Measurements from ENCODE around the gene PXK. TPM values are rescaled to one million over a fixed set of nuclear protein-coding genes. Genes with fewer than 3 reads are reported as not detected.
A peak's percentile ranks its signal among the peaks of the same experiment; 100 is the strongest.

PXK gene
- total and polyA plus RNA-seq, 8 donors: 8.3 to 54.0 (median 31.1) TPM

- peak in 1 of 2 donors; percentile 65 for DNase-seq
- H3K4me1 ChIP-seq: peaks cover 11 to 38% (median 24%) of the 10 kb centered on the region in 4 donors
- TF ChIP-seq POLR2A (IDR thresholded peaks at IDR 0.05) (no peak), POLR2AphosphoS5 (IDR thresholded peaks at IDR 0.05) (no peak), EP300 (IDR thresholded peaks at IDR 0.05) (no peak)
- TF ChIP-seq, protein P1, sequence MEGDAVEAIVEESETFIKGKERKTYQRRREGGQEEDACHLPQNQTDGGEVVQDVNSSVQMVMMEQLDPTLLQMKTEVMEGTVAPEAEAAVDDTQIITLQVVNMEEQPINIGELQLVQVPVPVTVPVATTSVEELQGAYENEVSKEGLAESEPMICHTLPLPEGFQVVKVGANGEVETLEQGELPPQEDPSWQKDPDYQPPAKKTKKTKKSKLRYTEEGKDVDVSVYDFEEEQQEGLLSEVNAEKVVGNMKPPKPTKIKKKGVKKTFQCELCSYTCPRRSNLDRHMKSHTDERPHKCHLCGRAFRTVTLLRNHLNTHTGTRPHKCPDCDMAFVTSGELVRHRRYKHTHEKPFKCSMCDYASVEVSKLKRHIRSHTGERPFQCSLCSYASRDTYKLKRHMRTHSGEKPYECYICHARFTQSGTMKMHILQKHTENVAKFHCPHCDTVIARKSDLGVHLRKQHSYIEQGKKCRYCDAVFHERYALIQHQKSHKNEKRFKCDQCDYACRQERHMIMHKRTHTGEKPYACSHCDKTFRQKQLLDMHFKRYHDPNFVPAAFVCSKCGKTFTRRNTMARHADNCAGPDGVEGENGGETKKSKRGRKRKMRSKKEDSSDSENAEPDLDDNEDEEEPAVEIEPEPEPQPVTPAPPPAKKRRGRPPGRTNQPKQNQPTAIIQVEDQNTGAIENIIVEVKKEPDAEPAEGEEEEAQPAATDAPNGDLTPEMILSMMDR (IDR thresholded peaks at IDR 0.05): no peak
- peaks cover 0 to under 1% (median 0%) of the 10 kb centered on the region in 4 donors for H3K36me3 ChIP-seq
- whole genome bisulfite sequencing, 5 donors: 14 to 47% (median 15%) methylated on average over 2 of the region's 2 CpGs
- intact Hi-C loops (cut with DNase I; ENCODE audit: low total_unique reads): no loop called here
- H3K27me3 ChIP-seq: no peaks in the 10 kb centered on the region
- no peaks in the 10 kb centered on the region for H3K9me3 ChIP-seq
- peak overlapping the region; percentile 65 to 81 (median 72) for H3K27ac ChIP-seq
- H3K4me3 ChIP-seq: no peak overlapping the region
These were observed 7.1 kb upstream of the PXK start for GRCh38 chr3:58325525-58325992.

DNA sequence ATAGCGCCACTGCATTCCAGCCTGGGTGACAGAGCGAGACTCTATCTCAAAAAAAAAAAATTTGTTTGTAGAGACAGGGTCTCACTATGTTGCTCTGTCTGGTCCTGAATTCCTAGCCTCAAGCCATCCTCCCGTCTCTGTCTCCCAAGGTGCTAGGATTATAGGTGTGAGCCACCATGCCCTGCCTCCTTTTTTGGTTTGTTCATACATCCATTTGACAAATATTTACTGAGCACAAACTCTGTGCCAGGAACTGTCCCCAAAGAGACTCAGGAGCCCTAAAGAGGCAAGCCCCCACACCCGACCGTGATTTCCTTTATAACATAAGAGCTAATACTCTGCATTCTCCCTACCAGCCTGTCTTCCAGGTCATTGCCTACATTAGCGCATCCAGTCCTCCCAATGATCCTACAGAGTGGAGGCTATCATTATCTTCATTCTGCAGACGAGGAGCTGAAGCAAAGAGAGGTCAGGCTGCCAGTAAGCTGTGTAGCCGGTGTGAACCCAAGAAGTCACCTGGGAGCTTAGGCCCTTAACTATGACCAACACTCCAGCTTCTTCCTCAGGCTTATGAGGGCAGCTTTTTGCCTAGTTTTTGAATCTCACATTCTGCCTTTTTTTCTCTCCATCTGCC is 6.3 kb upstream of the PXK start:
- intact Hi-C loops (cut with DNase I; ENCODE audit: low total_unique reads): no loop called here
- Histone ChIP-seq H3K4me1 (peaks cover 11 to 32% (median 24%) of the 10 kb centered on the region in 4 donors), H3K4me3 (no peak overlapping the region), H3K27me3 (no peaks in the 10 kb centered on the region), H3K27ac (peak overlapping the region in 3 of 5 donors; percentile 65 to 78 (median 72)), H3K36me3 (no peaks in the 10 kb centered on the region), H3K9me3 (no peaks in the 10 kb centered on the region)
- 84 to 90% (median 88%) methylated on average over 8 of the region's 8 CpGs for WGBS, 5 donors
- TF ChIP-seq EP300 (IDR thresholded peaks at IDR 0.05) (no peak), POLR2A (IDR thresholded peaks at IDR 0.05) (no peak), POLR2AphosphoS5 (IDR thresholded peaks at IDR 0.05) (no peak)
- TF ChIP-seq, protein P1 (IDR thresholded peaks at IDR 0.05): no peak
- no peak for DNase-seq

DNA sequence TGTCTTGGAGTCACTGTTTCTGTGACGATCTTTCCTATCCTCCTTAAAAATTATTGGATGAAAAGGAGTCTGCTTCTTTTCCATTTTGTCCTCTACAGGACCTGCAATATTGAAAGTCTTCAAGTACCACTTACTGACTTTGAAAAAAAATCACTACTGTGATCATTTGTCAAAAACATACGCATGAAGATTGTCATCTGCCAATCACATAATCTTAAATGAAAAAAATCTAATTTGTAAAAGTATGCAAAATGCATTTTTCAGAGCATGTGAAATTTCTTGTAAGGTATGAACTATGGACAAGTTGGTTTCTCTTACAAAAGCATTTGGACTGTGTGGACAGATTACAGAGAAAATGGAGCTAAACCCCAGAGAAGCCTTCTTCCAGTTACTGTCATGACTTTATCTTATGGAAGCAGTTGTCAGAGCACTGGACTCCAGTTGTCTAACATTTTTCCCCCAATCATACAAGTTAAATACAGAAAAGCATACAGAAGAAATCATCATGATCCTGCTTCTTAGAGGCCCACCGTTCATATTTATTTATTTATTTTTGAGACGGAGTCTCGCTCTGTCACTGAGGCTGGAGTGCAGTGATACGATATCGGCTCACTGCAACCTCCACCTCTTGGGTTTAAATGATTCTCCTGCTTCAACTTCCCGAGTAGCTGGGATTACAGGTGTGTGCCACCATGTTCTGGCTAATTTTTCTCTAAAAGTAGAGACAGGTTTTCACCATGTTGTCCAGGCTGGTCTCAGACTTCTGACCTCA is 3.4 kb upstream of the PXK start:
- no peak for DNase-seq
- Histone ChIP-seq H3K36me3 (no peaks in the 10 kb centered on the region), H3K4me3 (no peak overlapping the region), H3K27ac (no peak overlapping the region), H3K27me3 (no peaks in the 10 kb centered on the region), H3K4me1 (peaks cover 20 to 43% (median 31%) of the 10 kb centered on the region in 4 donors), H3K9me3 (no peaks in the 10 kb centered on the region)
- WGBS, 5 donors: 88 to 93% (median 89%) methylated on average over 8 of the region's 8 CpGs
- TF ChIP-seq POLR2AphosphoS5 (IDR thresholded peaks at IDR 0.05) (no peak), POLR2A (IDR thresholded peaks at IDR 0.05) (no peak), EP300 (IDR thresholded peaks at IDR 0.05) (no peak)
- TF ChIP-seq, protein P1 (IDR thresholded peaks at IDR 0.05): no peak
- intact Hi-C loops (cut with DNase I; ENCODE audit: low total_unique reads): no loop called here

GRCh38 chr3:58329922-58330413 is 2.7 kb upstream of the PXK start:
- H3K27ac ChIP-seq: no peak overlapping the region
- intact Hi-C loops (cut with DNase I; ENCODE audit: low total_unique reads): loop anchor here (10.0 kb wide), 1 partner anchor 165 kb away; the partner anchor contains the start of gene KCTD6
- no peaks in the 10 kb centered on the region for H3K27me3 ChIP-seq
- H3K4me1 ChIP-seq: peaks cover 22 to 42% (median 30%) of the 10 kb centered on the region in 4 donors
- H3K9me3 ChIP-seq: no peaks in the 10 kb centered on the region
- DNase-seq: no peak
- WGBS, 5 donors: 93 to 97% (median 96%) methylated on average over 5 of the region's 5 CpGs
- no peak overlapping the region for H3K4me3 ChIP-seq
- H3K36me3 ChIP-seq: no peaks in the 10 kb centered on the region
- TF ChIP-seq POLR2A (IDR thresholded peaks at IDR 0.05): no peak
- TF ChIP-seq POLR2AphosphoS5 (IDR thresholded peaks at IDR 0.05): no peak
- TF ChIP-seq EP300 (IDR thresholded peaks at IDR 0.05): no peak
- TF ChIP-seq, protein P1 (IDR thresholded peaks at IDR 0.05): no peak
